OCI-LY1 (cell line): Measurements from ENCODE around the gene AMOTL1.
"Not testable (repeated sequence)": the region's sequence is repeated elsewhere in the genome, so short reads cannot be mapped to it uniquely, and the experiment has no call there.

Source experiments
- CTCF ChIP-seq: fragments of 200-600 bp; sonication (generic), shearing (Covaris generic); IDR thresholded peaks from 2 replicates; pipeline ENCODE4 v1.5.1; 2017; ENCODE audit warnings: mild to moderate bottlenecking, antibody characterized with exemption, low read length, moderate library complexity, mixed read lengths
- EZH2 ChIP-seq: fragments of 200-600 bp; sonication (generic), shearing (Covaris generic); IDR thresholded peaks from 2 replicates; pipeline ENCODE4 v1.8.0; 2017; ENCODE audit warnings: borderline replicate concordance, mixed run types, mild to moderate bottlenecking, antibody characterized with exemption, low read length, moderate library complexity, mixed read lengths

- TF ChIP-seq CTCF, EZH2: not testable (repeated sequence)
Measured at GRCh38 chr11:94791942-94792341, 23.8 kb downstream of the AMOTL1 start.
